Fibroblast of lung (primary cell): ENCODE measurements around the gene EFCAB8.

Source experiments
- EZH2 ChIP-seq: IDR thresholded peaks from 2 replicates; pipeline ENCODE4 v1.5.1; 2012; ENCODE audit warnings: low read length, control low read depth, mild to moderate bottlenecking; ENCODE audit errors: missing control alignments
- TF ChIP-seq, protein P1 (sequence below), 2 donors: IDR thresholded peaks in 1 of 2; conservative IDR thresholded peaks in 1 of 2; 1 replicate in 1 of 2; 2 replicates in 1 of 2; pipeline ENCODE4 v1.5.1; 2011 to 2012; ENCODE audit warnings: low read length in 2 of 2, control low read depth in 1 of 2, inconsistent platforms in 1 of 2, low read depth in 1 of 2, mild to moderate bottlenecking in 1 of 2

DNA sequence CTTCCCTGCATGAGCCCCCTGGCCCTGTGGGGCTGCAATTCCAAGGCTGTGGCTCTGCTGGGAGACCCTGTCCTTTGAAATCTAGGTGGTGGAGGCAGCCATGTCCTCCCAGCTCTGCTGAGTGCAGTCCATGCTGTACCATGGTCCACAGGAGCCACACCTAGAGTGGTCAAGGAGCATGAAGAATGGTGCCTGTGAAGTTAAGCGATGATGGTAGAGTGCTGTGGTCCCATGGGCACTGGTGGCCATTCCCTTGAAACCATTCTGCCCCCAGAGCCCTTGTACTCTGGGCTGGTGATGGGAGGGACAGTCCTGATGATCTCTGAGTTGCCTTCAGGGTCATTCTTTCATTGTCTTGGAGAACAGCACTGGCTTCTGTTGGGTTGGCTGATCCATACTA lies 55.3 kb downstream of the EFCAB8 start:
- TF ChIP-seq, protein P1, sequence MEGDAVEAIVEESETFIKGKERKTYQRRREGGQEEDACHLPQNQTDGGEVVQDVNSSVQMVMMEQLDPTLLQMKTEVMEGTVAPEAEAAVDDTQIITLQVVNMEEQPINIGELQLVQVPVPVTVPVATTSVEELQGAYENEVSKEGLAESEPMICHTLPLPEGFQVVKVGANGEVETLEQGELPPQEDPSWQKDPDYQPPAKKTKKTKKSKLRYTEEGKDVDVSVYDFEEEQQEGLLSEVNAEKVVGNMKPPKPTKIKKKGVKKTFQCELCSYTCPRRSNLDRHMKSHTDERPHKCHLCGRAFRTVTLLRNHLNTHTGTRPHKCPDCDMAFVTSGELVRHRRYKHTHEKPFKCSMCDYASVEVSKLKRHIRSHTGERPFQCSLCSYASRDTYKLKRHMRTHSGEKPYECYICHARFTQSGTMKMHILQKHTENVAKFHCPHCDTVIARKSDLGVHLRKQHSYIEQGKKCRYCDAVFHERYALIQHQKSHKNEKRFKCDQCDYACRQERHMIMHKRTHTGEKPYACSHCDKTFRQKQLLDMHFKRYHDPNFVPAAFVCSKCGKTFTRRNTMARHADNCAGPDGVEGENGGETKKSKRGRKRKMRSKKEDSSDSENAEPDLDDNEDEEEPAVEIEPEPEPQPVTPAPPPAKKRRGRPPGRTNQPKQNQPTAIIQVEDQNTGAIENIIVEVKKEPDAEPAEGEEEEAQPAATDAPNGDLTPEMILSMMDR (conservative IDR thresholded peaks at IDR 0.05 in 1 of 2, IDR thresholded peaks at IDR 0.05 in 1 of 2; ENCODE audit: low read depth in 1 of 2, low read length in 2 of 2), result no peak
- TF ChIP-seq EZH2, result no peak
